SK-N-SH treated with all-trans-retinoic acid at 6 μM for 48 hours (cell line): ENCODE results near the gene LTBP1.

Experiments used
- ARNTL ChIP-seq: fragments of 450-650 bp; formaldehyde crosslinking; IDR thresholded peaks from 2 replicates; pipeline ENCODE4 v1.5.0; 2020; ENCODE audit warnings: low read depth, mild to moderate bottlenecking, moderate library complexity, borderline replicate concordance
- CSDC2 ChIP-seq: fragments of 250-450 bp; sonication (Bioruptor Pico); IDR thresholded peaks from 2 replicates; pipeline ENCODE4 v1.5.0; 2020; ENCODE audit warnings: mild to moderate bottlenecking, moderate library complexity
- ESRRG ChIP-seq: fragments of 250-450 bp; sonication (Bioruptor Pico); IDR thresholded peaks from 2 replicates; pipeline ENCODE4 v1.6.1; 2021; ENCODE audit warnings: mild to moderate bottlenecking
- GLIS3 ChIP-seq: fragments of 250-450 bp; sonication (Bioruptor Pico); IDR thresholded peaks from 2 replicates; pipeline ENCODE4 v1.5.0; 2020; ENCODE audit warnings: mild to moderate bottlenecking, moderate library complexity
- OSR1 ChIP-seq: fragments of 250-450 bp; sonication (Bioruptor Pico); IDR thresholded peaks from 2 replicates; pipeline ENCODE4 v1.8.0; 2022; ENCODE audit warnings: moderate library complexity, mild to moderate bottlenecking, inconsistent platforms
- PATZ1 ChIP-seq: fragments of 250-450 bp; sonication (Bioruptor Pico); IDR thresholded peaks from 2 replicates; pipeline ENCODE4 v1.8.0; 2020; ENCODE audit warnings: mild to moderate bottlenecking, moderate library complexity, borderline replicate concordance
- RARB ChIP-seq: fragments of 250-450 bp; sonication (Bioruptor Pico); IDR thresholded peaks from 2 replicates; pipeline ENCODE4 v1.8.0; 2021; ENCODE audit warnings: mild to moderate bottlenecking, moderate library complexity
- SNAI2 ChIP-seq: fragments of 250-450 bp; sonication (Bioruptor Pico); IDR thresholded peaks from 2 replicates; pipeline ENCODE4 v1.5.0; 2020; ENCODE audit warnings: mild to moderate bottlenecking, moderate library complexity
- ZFP3 ChIP-seq: fragments of 250-450 bp; sonication (Bioruptor Pico); IDR thresholded peaks from 2 replicates; pipeline ENCODE4 v1.5.0; 2020; ENCODE audit warnings: mild to moderate bottlenecking, moderate library complexity
- ZFP30 ChIP-seq: fragments of 450-650 bp; formaldehyde crosslinking; IDR thresholded peaks from 2 replicates; pipeline ENCODE4 v1.5.0; 2022; ENCODE audit warnings: mild to moderate bottlenecking, moderate library complexity
- ZNF70 ChIP-seq: fragments of 450-650 bp; formaldehyde crosslinking; IDR thresholded peaks from 2 replicates; pipeline ENCODE4 v1.5.0; 2020; ENCODE audit warnings: mild to moderate bottlenecking, moderate library complexity

GRCh38 chr2:33074197-33074596, 127.4 kb downstream of the LTBP1 start:
- no peak for TF ChIP-seq ARNTL
- TF ChIP-seq ZNF70 (CRISPR knock-in tag), result no peak
- TF ChIP-seq ESRRG (CRISPR knock-in tag), result no peak
- TF ChIP-seq ZFP30 (CRISPR knock-in tag), result no peak
- TF ChIP-seq ZFP3 (CRISPR knock-in tag), result no peak
- no peak for TF ChIP-seq SNAI2 (CRISPR knock-in tag)
- TF ChIP-seq CSDC2 (CRISPR knock-in tag), result no peak
- TF ChIP-seq OSR1 (CRISPR knock-in tag), result no peak
- no peak for TF ChIP-seq PATZ1 (CRISPR knock-in tag)
- no peak for TF ChIP-seq GLIS3
- TF ChIP-seq RARB (CRISPR knock-in tag), result no peak
